ENCODE measurements around the gene HSPA2.

The HSPA2 gene

DNA sequence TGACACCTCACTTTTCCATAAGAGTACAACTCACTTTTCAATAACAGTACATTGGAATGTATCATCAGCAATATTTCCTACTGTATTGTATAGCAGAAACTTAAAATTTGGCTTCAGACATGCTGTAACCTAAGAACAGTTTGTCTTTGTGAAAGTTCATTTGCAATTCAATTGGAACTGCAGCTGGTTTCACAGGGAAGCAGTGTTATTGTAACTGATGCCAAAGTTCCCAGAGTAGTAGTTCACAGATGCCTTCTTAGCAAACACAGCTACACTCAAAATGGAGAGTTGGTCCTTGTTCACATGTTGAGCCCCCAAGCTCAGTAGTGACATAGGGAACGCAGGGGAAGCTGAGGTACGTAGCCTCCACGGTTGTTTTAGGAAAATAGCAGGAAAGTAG is 32.6 kb downstream of the HSPA2 start:
- TF ChIP-seq, protein P1, sequence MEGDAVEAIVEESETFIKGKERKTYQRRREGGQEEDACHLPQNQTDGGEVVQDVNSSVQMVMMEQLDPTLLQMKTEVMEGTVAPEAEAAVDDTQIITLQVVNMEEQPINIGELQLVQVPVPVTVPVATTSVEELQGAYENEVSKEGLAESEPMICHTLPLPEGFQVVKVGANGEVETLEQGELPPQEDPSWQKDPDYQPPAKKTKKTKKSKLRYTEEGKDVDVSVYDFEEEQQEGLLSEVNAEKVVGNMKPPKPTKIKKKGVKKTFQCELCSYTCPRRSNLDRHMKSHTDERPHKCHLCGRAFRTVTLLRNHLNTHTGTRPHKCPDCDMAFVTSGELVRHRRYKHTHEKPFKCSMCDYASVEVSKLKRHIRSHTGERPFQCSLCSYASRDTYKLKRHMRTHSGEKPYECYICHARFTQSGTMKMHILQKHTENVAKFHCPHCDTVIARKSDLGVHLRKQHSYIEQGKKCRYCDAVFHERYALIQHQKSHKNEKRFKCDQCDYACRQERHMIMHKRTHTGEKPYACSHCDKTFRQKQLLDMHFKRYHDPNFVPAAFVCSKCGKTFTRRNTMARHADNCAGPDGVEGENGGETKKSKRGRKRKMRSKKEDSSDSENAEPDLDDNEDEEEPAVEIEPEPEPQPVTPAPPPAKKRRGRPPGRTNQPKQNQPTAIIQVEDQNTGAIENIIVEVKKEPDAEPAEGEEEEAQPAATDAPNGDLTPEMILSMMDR (IDR thresholded peaks at IDR 0.05; ENCODE audit: poor library complexity, severe bottlenecking), result no peak
- Histone ChIP-seq H3K4me1 (ENCODE audit: insufficient read depth, poor library complexity, severe bottlenecking) (peaks cover 16% of the 10 kb centered on the region), H3K27me3 (ENCODE audit: insufficient read depth, poor library complexity, severe bottlenecking) (no peaks in the 10 kb centered on the region), H3K9me3 (ENCODE audit: severe bottlenecking) (no peaks in the 10 kb centered on the region), H3K27ac (ENCODE audit: poor library complexity, severe bottlenecking) (no peak overlapping the region), H3K36me3 (ENCODE audit: low read depth) (no peaks in the 10 kb centered on the region), H3K4me3 (ENCODE audit: severe bottlenecking) (no peak overlapping the region)
- DNase-seq (ENCODE audit: low spot score), result no peak
- ATAC-seq (ENCODE audit: low read depth), result no peak

DNA sequence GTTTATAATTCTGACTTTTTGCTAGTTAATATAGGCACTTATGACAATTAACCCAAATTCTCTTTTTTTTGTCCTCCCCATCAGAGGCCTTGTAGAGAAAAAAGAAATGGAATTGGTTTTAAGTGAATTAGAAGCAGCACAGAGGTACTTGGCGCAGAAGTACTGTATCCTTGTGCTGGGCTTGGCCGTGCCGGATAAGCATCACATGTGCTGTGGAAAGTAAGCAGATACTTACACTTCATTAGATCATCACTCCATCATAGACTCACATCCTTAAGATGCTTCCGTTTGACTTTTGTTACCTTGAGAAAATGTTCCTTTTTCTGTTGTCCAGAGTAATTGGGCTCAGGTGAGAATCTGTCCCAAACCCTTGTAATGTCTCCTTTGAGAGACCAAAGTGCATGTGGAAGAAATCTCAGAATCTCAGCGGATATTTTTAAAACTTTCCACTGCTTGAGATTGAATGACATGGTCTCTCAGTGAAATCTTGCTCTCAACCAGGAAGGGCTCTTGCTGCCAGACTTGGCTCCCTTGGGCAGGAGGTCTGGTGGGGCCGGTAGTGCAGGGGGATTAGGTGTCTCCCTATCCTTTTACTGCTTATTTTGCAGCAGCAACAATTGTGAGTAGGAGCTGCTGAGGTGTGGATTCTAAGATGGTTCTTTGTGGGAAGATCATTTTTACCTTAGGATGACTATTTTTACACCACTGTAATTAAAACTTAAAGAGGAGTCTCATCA is 34.0 kb downstream of the HSPA2 start:
- no peak for ATAC-seq (ENCODE audit: low read depth)
- Histone ChIP-seq H3K4me3 (ENCODE audit: severe bottlenecking) (no peak overlapping the region), H3K27me3 (ENCODE audit: insufficient read depth, poor library complexity, severe bottlenecking) (no peaks in the 10 kb centered on the region), H3K27ac (ENCODE audit: poor library complexity, severe bottlenecking) (no peak overlapping the region), H3K9me3 (ENCODE audit: severe bottlenecking) (no peaks in the 10 kb centered on the region), H3K36me3 (ENCODE audit: low read depth) (no peaks in the 10 kb centered on the region), H3K4me1 (ENCODE audit: insufficient read depth, poor library complexity, severe bottlenecking) (peaks cover 3% of the 10 kb centered on the region)
- no peak for DNase-seq (ENCODE audit: low spot score)
- TF ChIP-seq, protein P1 (IDR thresholded peaks at IDR 0.05; ENCODE audit: poor library complexity, severe bottlenecking), result no peak

DNA sequence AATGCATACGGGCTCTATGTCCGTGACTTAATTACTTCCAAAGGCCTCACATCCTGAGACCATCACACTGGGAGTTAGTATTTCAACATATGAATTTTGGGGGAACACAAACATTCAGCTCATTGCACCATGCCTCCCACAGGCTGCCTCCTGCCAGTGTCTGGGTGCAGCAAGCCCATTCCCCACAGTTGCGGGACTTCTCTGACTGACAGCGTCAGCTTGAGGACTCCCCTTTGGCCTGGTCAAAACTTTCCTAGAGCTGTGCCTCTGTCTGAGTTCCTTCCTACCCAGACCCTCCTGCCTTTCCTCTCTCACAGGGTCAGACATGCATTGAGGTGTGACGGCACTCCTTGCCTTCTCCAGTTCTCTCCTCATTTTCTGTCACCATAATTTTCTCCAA is 36.7 kb downstream of the HSPA2 start:
- ATAC-seq (ENCODE audit: low read depth), result no peak
- TF ChIP-seq, protein P1 (IDR thresholded peaks at IDR 0.05; ENCODE audit: poor library complexity, severe bottlenecking), result no peak
- Histone ChIP-seq H3K27ac (ENCODE audit: poor library complexity, severe bottlenecking) (no peak overlapping the region), H3K4me1 (ENCODE audit: insufficient read depth, poor library complexity, severe bottlenecking) (no peaks in the 10 kb centered on the region), H3K27me3 (ENCODE audit: insufficient read depth, poor library complexity, severe bottlenecking) (no peaks in the 10 kb centered on the region), H3K4me3 (ENCODE audit: severe bottlenecking) (no peak overlapping the region), H3K9me3 (ENCODE audit: severe bottlenecking) (no peaks in the 10 kb centered on the region), H3K36me3 (ENCODE audit: low read depth) (no peaks in the 10 kb centered on the region)
- no peak for DNase-seq (ENCODE audit: low spot score)

DNA sequence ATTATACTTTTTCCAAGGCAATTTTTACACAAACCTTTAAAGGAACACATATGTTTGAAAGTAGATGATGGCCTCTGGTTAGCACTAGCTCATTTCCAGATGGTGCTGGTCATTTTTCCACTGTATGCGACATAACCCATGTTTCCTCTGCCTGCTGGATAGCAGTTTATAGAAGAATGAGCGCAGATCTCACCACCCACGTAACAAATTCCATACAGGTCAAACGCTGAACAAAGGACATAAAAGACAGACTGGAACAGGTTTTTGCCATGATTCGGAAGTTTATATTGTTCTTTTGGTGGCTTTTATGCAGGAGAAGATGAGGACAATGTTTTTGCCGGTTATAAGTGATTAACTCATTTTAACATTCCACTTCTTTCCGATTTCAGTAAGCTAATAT is 39.9 kb downstream of the HSPA2 start:
- TF ChIP-seq, protein P1 (IDR thresholded peaks at IDR 0.05; ENCODE audit: poor library complexity, severe bottlenecking), result no peak
- H3K4me1 ChIP-seq (ENCODE audit: insufficient read depth, poor library complexity, severe bottlenecking), result no peaks in the 10 kb centered on the region
- H3K9me3 ChIP-seq (ENCODE audit: severe bottlenecking), result no peaks in the 10 kb centered on the region
- H3K27me3 ChIP-seq (ENCODE audit: insufficient read depth, poor library complexity, severe bottlenecking), result no peaks in the 10 kb centered on the region
- no peak overlapping the region for H3K4me3 ChIP-seq (ENCODE audit: severe bottlenecking)
- H3K36me3 ChIP-seq (ENCODE audit: low read depth), result no peaks in the 10 kb centered on the region
- no peak for DNase-seq (ENCODE audit: low spot score)
- no peak for ATAC-seq (ENCODE audit: low read depth)
- H3K27ac ChIP-seq (ENCODE audit: poor library complexity, severe bottlenecking), result no peak overlapping the region

DNA sequence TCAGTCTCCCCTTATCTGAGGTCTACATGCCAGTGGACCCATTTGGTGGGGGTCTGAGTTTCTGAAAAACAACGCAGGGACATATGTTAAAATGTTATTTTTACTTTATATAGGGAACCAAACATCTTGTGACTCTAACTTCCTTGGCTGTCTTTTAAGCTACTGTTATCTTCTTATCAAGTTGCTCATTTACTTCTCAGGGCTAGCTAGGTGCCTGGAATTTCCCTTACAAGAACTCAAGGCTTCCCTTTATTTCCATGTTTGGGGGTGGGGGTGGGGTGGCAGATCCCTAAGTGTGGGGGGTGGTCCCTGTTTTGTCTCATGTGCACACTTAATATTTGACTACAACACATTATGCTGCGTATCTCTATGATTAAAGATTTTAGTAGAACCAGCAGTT is 40.8 kb downstream of the HSPA2 start:
- H3K4me1 ChIP-seq (ENCODE audit: insufficient read depth, poor library complexity, severe bottlenecking), result no peaks in the 10 kb centered on the region
- no peaks in the 10 kb centered on the region for H3K36me3 ChIP-seq (ENCODE audit: low read depth)
- H3K9me3 ChIP-seq (ENCODE audit: severe bottlenecking), result no peaks in the 10 kb centered on the region
- no peak overlapping the region for H3K27ac ChIP-seq (ENCODE audit: poor library complexity, severe bottlenecking)
- H3K4me3 ChIP-seq (ENCODE audit: severe bottlenecking), result no peak overlapping the region
- DNase-seq (ENCODE audit: low spot score), result no peak
- no peaks in the 10 kb centered on the region for H3K27me3 ChIP-seq (ENCODE audit: insufficient read depth, poor library complexity, severe bottlenecking)
- ATAC-seq (ENCODE audit: low read depth), result no peak
- TF ChIP-seq, protein P1 (IDR thresholded peaks at IDR 0.05; ENCODE audit: poor library complexity, severe bottlenecking), result no peak
